Fibroblast of the aortic adventitia (primary cell): ENCODE results near the gene DOHH. TPM values are rescaled to one million over a fixed set of nuclear protein-coding genes. Genes with fewer than 3 reads are reported as not detected.
A peak's percentile ranks its signal among the peaks of the same experiment; 100 is the strongest.

Experiments
- DNase-seq: peaks from one replicate; pipeline ENCODE4 v3.0.0-alpha.2; 2010; ENCODE audit warnings: low read depth
- H3K4me3 ChIP-seq: 2 replicates; pipeline ENCODE4 v1.5.1; 2011; ENCODE audit warnings: low read depth, mild to moderate bottlenecking, control low read depth, low read length, moderate library complexity
- total RNA-seq: library from RNA; depleted of rRNA; stranded (reverse); fragments of >200 nt; gene quantifications from 2 replicates; pipeline ENCODE4 v1.2.3, GENCODE V29; 2012; ENCODE audit warnings: low replicate concordance
- TF ChIP-seq, protein P1 (sequence below): IDR thresholded peaks from 2 replicates; pipeline ENCODE4 v1.5.1; 2011; ENCODE audit warnings: mild to moderate bottlenecking, low read length, control low read depth, inconsistent platforms; ENCODE audit not compliant: insufficient read depth

Gene DOHH, protein sequence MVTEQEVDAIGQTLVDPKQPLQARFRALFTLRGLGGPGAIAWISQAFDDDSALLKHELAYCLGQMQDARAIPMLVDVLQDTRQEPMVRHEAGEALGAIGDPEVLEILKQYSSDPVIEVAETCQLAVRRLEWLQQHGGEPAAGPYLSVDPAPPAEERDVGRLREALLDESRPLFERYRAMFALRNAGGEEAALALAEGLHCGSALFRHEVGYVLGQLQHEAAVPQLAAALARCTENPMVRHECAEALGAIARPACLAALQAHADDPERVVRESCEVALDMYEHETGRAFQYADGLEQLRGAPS
- 6.5 and 18.6 TPM in 2 replicates for total RNA-seq

DNA sequence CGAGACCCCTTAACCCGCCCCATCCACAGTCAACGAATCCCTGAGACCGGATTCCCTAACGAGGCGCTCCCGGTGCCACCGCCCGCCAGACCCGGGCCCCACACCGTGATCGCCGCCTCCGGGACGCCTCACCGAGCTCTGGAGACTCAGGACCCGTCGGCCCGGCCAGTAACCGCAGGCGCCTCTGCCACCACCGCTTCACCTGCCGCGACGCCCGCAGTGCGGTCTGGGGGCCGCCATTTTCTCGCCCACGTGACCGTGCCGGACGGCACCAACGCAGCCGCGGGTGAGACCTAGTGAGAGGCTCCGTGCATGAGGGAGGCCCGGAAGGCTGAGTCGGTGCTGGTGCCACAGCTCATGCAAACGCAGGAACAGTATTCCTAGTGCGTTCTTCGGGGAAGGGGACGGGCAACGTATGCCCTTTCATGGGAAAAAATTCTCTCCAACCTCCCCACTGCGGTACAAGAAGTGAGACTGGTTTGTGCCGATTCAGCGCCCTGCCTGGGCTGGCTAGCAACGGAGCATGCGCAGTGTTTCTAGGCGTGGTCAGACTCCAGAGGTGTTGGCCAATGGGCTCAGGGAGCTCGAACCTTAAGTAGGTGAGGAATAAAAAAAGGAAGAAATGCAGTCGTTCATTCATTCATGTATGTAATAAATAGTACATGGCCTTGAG lies at the start of gene DOHH:
Gene DOHH (minus strand): TSS at position 246 of the 673 bp plus-strand sequence. CDS start 3,860 bp downstream, outside the sequence.
- TF ChIP-seq, protein P1, sequence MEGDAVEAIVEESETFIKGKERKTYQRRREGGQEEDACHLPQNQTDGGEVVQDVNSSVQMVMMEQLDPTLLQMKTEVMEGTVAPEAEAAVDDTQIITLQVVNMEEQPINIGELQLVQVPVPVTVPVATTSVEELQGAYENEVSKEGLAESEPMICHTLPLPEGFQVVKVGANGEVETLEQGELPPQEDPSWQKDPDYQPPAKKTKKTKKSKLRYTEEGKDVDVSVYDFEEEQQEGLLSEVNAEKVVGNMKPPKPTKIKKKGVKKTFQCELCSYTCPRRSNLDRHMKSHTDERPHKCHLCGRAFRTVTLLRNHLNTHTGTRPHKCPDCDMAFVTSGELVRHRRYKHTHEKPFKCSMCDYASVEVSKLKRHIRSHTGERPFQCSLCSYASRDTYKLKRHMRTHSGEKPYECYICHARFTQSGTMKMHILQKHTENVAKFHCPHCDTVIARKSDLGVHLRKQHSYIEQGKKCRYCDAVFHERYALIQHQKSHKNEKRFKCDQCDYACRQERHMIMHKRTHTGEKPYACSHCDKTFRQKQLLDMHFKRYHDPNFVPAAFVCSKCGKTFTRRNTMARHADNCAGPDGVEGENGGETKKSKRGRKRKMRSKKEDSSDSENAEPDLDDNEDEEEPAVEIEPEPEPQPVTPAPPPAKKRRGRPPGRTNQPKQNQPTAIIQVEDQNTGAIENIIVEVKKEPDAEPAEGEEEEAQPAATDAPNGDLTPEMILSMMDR, result no peak

GRCh38 chr19:3549816-3550215 lies 49.3 kb upstream of the DOHH start:
- TF ChIP-seq, protein P1, result no peak
- no peak for DNase-seq
- no peak overlapping the region for H3K4me3 ChIP-seq

More for the DNA sequence above, at the start of gene DOHH:
- DNase-seq, result peak; percentile 98
- H3K4me3 ChIP-seq, result peak within 1 kb of the TSS; percentile 98

DNA sequence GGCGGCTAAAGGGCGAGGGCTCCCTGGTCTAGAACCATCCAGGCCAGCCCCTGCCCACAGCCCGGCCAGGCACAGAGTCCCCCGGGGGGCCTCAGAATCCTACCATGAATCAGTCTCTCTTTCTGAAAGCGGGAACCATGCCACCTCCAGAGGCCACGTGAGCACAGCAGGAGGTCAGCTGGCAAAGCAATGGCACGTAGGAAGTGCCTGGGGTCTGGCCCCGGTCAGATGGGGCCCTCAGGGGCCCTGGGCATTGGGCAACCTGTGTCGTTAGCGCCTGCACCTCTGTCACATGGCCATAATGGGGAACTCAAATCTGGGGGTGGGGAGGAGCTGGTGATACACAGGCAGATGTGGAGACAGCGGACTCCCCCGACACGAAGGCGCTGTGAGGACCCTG lies 48.1 kb upstream of the DOHH start:
- TF ChIP-seq, protein P1, result no peak
- DNase-seq, result no peak
- H3K4me3 ChIP-seq, result no peak overlapping the region

DNA sequence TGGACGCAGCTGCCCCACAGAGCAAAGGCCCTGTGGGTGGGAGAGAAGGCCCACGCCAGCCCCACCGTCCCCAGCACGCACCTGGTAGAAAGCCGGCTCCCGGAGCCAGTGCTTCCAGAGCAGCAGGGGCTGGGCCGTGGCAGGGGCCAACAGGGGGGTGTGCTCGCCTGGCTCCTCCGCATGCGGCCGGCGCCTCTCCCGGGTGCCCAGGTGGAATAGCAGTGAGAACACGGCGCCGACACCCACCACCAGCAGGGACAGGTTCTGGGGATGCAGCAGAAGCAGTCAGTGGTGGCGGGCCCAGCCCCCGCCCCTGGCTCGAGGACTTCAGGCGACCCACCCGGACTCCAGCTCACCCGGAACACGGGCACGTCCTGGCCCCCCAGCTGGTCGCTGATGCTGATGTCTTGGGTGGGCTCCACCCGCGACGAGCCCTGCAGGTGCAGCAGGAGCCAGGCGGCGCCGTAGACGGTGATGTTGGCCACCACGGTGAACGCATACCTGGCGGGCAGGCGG lies 47.4 kb upstream of the DOHH start:
- DNase-seq, result no peak

GRCh38 chr19:3547301-3547731 lies 46.8 kb upstream of the DOHH start:
- DNase-seq, result no peak
- TF ChIP-seq, protein P1, result peak; percentile 72
- no peak overlapping the region for H3K4me3 ChIP-seq

More for the DNA sequence above, 47.4 kb upstream of the DOHH start:
- no peak overlapping the region for H3K4me3 ChIP-seq
- TF ChIP-seq, protein P1, result no peak

DNA sequence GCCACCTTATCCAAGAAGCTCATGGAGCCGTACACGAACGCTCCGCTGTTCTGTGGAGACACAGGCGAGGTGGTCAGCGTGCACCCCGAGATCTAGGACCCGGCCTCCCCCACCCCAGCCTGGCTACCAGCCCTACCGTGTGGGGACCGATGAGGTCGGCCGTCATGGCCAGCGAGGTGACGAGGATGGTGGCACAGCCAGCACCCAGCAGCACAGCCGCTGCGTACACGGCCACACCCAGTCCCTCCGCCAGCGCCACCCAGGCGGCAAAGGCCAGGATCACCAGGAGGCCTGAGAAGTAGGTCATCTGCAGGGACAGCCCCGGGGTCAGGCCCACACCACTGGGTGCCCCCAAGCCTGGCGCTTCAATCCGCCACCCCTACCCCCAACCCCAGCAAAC lies 45.6 kb upstream of the DOHH start:
- TF ChIP-seq, protein P1, result no peak
- H3K4me3 ChIP-seq, result no peak overlapping the region
- no peak for DNase-seq
